OCI-LY3 (cell line): Measurements from ENCODE around the gene GRID2.

Experiments used
- EZH2phosphoT487 ChIP-seq: fragments of 200-600 bp; shearing (Covaris generic); IDR thresholded peaks from 2 replicates; pipeline ENCODE4 v1.6.1; 2018; ENCODE audit warnings: antibody characterized with exemption, mixed run types, low read depth
- TF ChIP-seq, protein P1 (sequence below): fragments of 200-600, 300-600 bp; sonication (generic); IDR thresholded peaks from 2 replicates; pipeline ENCODE4 v1.5.1; 2014; ENCODE audit warnings: antibody characterized with exemption, low read length, low read depth

DNA sequence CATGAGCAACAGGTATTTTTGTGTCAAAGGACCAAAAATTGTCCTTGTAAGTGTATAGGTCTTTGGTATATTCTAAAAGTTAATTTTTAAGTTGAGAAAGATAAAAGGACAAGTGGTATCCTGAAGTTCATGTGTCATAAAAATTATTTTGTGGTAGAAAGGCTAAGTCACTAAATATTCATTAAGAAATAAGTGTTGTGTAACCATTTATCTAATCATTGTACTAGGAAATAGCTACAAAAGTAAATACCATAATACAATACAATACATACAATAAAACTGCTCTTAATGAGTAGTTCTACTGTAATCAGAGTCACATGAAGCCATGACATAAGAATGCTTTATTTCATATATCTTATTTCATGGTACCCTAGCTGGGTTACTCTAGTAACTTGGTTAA, 1442.3 kb downstream of the GRID2 start:
- no peak for TF ChIP-seq EZH2phosphoT487
- TF ChIP-seq, protein P1, sequence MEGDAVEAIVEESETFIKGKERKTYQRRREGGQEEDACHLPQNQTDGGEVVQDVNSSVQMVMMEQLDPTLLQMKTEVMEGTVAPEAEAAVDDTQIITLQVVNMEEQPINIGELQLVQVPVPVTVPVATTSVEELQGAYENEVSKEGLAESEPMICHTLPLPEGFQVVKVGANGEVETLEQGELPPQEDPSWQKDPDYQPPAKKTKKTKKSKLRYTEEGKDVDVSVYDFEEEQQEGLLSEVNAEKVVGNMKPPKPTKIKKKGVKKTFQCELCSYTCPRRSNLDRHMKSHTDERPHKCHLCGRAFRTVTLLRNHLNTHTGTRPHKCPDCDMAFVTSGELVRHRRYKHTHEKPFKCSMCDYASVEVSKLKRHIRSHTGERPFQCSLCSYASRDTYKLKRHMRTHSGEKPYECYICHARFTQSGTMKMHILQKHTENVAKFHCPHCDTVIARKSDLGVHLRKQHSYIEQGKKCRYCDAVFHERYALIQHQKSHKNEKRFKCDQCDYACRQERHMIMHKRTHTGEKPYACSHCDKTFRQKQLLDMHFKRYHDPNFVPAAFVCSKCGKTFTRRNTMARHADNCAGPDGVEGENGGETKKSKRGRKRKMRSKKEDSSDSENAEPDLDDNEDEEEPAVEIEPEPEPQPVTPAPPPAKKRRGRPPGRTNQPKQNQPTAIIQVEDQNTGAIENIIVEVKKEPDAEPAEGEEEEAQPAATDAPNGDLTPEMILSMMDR: no peak
